ENCODE results near the gene ARFRP1.

The ARFRP1 gene

DNA sequence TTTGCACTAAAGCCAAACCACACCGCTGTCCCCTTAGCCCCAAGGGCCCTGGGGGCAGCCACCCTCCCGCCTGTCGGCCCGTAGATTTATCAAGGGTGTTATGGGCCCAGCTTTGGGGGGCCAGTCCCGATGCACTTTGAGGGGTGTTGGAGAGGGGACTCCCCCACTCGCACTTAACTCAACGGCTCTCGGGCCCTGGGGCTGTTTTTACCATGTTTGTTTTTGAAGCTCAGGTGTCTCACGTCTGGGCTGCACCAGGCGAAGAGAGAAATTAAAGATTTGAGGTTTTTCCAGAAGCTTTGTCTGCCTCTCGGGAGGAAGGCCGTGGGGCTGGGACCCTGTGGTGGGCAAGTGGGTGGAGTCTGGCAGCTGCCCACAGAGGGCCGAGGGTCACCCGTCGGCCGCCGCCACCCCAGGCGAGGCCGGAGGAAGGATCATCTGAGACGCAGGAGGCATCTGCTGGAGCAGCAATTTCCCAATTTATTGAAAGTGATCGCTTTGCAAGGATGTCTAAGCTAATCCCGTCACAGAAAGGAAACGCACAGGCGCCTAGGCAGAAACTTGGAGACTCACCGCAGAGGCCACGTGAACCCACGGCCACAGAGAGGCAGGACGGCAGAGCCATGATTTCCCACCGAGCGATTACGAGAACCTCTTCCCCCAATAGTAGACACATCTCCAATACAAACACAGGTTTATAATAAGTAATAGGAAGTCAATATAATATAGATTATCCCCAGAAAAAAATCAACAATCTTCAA is 35.6 kb upstream of the ARFRP1 start:
- DNase-seq (ENCODE audit: low spot score), result no peak

DNA sequence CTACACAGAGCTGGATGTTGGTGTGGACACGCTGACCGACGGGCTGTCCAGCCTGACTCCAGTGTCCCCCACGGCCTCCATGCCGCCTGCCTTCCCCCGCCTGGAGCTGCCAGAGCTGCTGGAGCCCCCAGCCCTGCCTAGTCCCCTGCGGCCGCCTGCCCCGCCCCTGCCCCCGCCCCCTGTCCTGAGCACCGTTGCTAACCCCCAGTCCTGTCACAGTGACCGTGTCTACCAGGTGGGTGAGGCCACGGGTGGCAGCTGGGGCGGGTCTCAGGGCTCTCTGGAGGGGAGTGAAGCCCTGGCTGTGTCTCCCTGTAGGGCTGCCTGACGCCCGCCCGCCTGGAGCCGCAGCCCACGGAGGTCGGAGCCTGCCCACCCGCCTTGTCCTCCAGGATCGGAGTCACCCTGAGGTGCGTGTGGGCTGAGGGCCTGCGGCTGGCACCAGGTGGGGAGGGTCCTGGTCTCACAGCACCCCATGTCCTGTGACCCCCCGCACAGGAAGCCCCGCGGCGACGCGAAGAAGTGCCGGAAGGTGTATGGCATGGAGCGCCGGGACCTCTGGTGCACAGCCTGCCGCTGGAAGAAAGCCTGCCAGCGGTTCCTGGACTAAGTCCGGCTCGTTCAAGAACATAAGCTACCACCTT is 34.7 kb upstream of the ARFRP1 start:
- no peak for DNase-seq (ENCODE audit: low spot score)

DNA sequence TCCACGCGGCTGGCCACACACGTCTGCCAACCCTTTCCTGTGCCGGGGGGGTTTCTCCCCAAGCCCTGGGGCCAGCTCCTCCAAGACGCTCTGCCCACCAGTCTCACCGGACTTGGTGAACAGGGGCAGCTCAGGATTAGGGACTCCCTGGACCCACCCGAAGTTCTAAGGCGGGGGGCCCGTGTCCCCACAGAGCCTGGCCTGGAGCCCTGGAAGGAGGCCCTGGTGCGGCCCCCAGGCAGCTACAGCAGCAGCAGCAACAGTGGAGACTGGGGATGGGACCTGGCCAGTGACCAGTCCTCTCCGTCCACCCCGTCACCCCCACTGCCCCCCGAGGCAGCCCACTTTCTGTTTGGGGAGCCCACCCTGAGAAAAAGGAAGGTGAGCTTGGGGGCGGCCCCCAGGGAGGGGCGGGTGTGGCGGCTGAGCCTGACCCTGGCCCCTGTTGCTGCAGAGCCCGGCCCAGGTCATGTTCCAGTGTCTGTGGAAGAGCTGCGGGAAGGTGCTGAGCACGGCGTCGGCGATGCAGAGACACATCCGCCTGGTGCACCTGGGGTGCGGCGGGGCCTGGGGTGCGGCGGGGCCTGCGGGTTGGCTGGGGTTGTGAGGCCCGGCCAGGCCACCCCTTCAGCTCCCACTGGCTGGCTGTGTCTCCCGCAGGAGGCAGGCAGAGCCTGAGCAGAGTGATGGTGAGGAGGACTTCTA is 34.1 kb upstream of the ARFRP1 start:
- DNase-seq (ENCODE audit: low spot score), result no peak

DNA sequence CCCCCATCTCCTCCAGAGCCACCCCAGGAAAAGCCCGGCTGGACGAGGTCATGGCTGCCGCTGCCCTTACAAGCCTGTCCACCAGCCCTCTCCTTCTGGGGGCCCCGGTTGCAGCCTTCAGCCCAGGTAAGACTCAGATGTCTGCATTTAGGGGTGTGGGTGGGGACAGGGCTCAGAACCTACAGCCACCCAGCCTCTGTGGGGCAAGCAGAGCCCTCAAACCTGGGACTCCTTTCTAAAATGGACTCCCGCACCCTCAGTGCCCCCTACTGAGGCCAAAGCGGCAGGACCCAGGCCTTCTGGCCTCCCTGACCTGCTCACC is 33.5 kb upstream of the ARFRP1 start:
- DNase-seq (ENCODE audit: low spot score), result no peak

GRCh38 chr20:63740627-63741353 is 33.0 kb upstream of the ARFRP1 start:
- no peak for DNase-seq (ENCODE audit: low spot score)

DNA sequence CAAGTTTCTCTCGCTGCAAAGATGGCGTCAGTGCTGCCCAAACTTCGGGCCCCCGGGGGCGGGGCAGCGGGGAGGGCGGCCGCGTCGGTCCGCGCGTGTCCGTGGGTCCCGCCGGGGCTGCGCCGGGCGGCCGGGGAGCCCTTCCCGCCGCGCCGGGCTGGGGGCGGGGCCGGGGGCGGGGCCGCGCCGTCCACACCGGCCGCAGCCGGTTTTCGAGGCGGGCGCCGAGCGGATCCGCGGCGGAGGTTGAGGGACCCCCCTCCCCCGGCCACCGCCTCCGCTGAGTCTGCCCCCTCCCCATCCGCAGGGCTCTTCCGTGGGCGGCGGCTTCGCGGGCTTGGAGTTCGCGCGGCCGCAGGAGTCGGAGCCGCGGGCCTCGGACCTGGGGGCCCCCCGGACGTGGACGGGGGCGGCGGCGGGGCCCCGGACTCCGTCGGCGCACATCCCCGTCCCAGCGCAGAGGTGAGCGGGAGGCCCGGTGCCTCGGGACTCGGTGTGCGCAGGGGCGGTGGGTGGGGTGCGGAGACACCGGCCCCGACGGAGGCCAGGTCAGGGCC is 32.4 kb upstream of the ARFRP1 start:
- DNase-seq (ENCODE audit: low spot score), result peak; percentile 58

DNA sequence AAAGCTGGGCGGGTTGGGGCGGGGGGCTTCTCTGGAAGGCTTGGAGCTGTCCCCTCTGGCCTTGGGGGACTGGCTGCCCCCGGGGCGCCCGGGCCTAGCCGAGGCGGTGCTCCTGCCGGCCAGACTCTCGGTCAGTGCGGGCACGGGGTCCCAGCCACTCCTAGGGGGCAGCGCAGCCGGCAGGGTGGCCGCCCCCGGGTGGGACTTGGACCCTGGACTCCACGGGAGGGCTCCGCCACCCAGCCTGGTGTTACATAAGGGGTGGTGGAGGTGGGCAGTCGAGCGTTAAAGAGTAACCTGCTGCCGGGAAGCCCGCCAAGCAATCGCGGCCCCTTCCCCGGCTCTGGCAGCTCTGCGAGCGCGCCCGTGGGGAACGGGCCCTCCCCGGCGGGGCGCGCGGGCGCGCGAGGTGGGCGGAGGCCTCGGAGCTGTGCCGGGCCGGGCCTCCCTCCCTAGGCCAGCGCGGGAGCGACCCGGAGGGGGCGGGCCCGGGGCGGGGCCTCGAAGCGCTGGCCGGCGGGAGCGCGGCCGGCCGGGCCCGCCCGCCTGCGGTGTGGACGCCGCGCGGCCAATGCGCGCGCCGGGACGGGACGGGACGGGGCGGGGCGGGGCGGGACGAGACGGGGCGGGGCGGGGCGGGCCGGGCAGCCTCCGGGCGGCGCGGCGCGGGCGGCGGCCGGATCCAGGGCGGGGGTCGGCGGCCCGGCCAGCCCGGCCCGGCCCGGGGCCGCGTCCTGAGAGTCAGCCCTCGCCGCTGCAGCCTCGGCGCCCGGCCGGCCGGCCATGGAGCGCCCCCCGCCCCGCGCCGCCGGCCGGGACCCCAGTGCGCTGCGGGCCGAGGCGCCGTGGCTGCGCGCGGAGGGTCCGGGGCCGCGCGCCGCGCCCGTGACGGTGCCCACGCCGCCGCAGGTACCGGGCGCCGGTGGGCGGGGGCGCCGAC is 31.6 kb upstream of the ARFRP1 start, which contains the start of gene SLC2A4RG:
TSS of gene SLC2A4RG (plus strand) at position 647 of the 940 bp plus-strand sequence. CDS start at position 784, 137 bp downstream.
- peak; percentile 70 for DNase-seq (ENCODE audit: low spot score)

GRCh38 chr20:63738687-63739129 is 30.9 kb upstream of the ARFRP1 start:
- no peak for DNase-seq (ENCODE audit: low spot score)

GRCh38 chr20:63737945-63738686 is 30.3 kb upstream of the ARFRP1 start:
- peak; percentile 47 for DNase-seq (ENCODE audit: low spot score)

GRCh38 chr20:63737695-63737944 is 29.8 kb upstream of the ARFRP1 start:
- no peak for DNase-seq (ENCODE audit: low spot score)

- peak; percentile 60 for DNase-seq (ENCODE audit: low spot score)
Measured at GRCh38 chr20:63736893-63737694, 29.3 kb upstream of the ARFRP1 start.

DNA sequence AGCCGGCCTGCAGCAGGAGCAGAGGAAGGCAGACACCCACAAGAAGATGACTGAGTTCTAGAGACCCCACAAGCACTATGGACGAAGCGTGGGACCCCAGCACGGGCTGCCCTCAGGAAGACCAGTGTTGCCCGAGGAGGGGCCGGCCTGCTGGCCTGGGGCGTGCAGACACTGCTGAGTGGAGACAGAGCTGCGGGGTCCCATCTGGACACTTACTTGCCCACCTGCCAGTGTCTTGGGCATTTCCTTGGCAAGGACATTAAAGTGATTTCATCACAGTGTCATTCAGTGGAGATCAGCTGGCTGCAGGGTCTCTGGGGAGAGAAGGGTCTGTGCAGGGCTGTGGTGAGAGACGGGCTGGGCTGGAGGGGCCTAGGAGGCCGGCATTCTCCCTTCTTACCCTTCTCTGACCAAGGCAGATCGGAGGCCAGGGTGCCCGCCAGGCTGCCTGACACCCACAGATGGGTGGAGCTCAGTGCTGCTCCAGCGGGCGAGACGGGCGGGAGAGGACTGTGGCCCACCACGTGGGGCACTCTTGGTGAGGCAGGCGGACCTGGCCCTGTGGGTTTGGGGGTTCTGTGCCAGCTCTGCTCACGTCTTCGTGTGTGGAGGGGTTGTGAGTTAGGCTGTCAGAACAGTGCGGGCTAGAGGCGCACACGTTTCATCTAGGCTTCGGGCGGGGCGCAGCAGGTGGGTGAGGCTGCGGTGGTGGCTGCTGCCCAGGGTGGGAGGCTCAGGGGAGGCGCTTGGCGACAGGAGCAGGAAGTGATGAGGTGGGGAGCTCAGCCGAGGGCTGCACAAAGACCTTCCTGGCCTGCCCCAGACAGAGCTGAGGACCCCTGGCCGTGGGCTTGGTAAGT is 28.3 kb upstream of the ARFRP1 start, which contains the start of gene LIME1:
TSS of gene LIME1 (plus strand) at position 806 of the 860 bp plus-strand sequence. CDS start 886 bp downstream, outside the sequence.
- DNase-seq (ENCODE audit: low spot score), result peak; percentile 84

GRCh38 chr20:63734946-63735858 is 27.4 kb upstream of the ARFRP1 start:
- DNase-seq (ENCODE audit: low spot score), result no peak

DNA sequence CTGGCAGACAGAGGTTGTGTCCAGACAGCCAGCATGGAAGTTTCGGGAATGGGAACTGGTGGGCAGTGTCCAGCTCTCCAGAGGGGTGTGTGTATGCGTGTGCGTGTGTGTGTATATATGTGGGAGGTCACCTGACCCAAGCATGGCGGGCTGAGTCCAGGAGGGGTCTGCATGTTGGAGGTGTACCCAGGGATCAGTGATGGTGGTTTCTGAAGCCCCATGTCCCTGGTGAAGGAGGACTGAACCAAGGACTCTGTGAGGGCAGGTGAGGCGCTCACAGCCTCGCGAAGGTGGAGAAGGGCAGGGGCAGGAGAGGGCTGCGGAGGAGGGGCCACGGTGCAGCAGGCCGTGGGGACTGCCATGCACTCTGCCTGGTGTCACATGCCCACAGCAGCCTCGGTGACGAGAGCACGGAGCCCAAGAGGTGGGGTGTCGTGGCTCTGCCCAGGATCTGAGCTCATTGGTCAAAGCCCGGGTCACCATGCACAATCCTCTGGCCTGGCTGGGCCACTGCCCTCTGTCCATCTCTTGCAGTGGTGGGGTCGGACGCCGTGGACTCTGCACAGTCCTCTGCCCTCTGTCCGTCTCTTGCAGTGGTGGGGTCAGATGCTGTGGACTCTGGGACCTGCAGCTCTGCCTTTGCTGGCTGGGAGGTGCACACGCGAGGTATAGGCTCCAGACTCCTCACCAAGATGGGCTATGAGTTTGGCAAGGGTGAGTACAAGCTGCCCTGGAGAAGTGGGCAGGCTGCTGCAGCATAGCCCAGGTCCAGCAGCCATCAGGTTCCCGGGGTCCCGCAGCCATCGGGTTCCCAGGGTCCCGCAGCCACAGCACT is 26.6 kb upstream of the ARFRP1 start:
- DNase-seq (ENCODE audit: low spot score), result no peak

- DNase-seq (ENCODE audit: low spot score), result no peak
Measured at GRCh38 chr20:63733579-63734081, 25.9 kb upstream of the ARFRP1 start.

GRCh38 chr20:63733117-63733516 is 25.3 kb upstream of the ARFRP1 start:
- DNase-seq (ENCODE audit: low spot score), result no peak
